Measurements from ENCODE around the gene NELL1.

Gene NELL1

DNA sequence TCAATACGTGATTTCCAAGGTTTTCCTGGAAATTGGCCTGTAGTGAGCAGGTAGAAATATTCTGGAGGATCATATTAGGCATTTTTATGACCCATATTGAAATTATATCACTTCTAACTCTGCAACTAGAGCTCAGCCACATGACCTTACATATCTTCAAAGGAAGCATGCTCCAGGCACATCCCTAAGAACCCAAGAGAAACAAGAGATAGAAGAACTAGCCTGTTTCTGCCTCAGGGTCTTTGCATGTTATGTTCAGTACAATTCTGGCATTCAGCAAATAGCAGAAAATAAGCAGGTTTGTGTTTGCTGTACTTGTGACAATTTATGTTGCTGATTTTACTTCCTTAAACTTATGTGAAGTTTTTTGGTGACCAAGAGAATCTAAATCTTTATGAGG is 859.8 kb downstream of the NELL1 start:
- no peak for DNase-seq

DNA sequence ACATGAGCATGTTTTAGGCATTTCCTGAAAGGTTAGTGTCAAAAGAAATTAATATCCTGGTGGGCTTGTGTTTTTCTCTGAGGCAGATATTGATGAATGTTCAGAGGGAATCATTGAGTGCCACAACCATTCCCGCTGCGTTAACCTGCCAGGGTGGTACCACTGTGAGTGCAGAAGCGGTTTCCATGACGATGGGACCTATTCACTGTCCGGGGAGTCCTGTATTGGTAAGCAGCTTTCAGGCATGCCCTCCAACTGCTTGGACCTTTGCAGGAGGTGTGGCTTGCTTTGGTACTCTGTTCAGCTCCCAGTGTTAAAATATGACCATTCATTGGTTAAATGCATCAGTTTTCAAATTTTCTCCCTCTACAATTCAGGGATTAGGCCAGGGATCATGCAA is 864.9 kb downstream of the NELL1 start:
- no peak for DNase-seq

DNA sequence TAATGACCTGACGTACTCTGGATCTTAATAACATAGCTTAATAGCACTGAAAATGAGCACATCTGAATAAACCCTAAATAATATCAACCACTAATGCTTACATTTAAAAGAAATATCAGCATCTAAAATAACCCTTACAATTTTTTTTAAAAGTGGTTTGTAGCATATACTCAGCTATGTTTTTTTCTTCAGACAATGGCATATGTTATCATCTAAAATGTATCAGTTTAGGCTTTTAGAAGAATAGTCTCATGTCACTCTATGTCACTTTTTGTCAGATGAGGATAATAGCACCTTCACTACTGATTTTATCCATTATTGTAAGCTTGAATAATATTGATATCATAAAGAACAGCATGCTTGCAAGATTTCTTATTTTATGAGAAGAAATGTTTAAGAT is 868.6 kb downstream of the NELL1 start:
- no peak for DNase-seq

DNA sequence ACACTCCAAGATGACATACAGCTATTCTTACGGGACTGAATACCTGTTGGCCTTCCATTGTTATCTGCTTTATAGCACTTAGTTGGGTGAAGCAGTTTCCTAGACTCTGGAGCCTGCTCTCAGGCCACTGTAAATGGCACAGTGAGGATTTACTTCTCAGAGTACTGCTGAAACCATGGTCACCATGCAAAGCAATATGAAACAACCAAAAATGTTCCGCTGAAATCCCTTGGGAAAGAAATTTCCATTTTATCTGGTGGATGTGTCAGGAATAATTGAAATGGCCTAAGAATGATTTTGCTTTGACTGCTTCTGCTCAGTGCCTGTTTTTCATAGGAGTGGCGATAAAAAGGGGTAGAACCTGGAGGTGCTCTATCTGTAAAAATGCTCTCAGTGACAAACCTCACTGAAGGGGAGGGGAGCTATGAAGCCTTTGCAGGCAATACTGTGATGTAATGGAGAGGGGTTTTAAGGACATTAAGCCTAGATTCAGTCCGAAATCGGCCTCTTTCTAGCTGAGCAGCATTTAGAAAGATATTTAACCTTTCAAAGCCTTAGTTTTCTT is 871.9 kb downstream of the NELL1 start:
- no peak for DNase-seq

DNA sequence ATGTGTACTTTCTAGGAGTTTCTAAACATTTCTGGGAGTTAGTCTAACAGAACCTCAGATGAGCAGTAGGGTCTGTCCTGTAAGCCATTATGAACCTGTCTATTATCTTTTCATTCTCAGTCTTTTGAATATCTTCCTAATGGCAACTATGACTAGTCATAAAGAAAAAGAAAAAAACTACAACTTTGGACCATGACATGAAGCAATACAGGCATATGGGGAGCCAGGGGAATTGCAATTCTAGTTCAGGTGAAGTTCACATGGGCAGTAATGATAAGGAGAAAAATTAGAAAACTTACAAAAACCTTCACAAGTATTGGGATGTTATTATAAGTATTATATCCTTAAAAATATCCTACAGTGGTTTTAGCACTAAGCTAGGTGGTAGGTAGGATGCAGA is 874.5 kb downstream of the NELL1 start:
- no peak for DNase-seq

DNA sequence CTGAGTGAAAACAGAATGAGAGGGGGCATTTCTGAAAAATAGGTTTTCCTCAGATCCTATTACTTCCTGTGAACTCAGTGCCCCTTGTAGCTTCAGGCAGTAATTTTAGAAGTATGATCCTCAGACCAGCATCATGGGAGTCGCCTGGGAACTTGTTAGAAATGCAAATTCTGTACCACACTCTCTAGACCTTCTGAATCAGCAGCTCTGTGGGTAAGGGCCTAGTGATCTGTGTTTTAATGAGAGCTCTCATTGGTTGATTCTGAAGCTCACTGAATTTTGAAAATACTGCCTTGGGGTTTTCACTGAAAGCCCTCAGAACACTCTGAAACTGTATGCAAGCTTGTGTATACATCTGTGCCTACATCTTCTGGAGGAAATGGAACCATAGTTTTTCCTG is 876.3 kb downstream of the NELL1 start:
- no peak for DNase-seq

DNA sequence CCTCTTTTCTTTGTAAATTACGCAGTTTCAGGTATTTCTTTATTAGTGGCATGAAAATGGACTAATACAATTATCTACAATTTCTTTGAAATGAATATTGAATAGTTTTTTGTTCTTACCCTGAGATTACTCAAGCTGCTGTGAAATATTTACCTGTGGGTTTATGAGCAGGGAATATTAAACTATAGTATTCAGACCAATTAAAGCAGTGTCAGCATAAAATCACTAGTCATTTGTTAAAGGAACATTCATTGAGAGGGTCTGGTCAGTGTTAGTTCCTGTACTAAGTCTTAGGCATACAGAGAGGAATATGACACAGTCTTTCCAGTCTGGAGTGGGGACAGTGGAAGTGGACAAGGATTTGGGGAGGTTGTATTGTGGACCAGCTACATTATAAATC is 877.3 kb downstream of the NELL1 start:
- DNase-seq, result no peak

DNA sequence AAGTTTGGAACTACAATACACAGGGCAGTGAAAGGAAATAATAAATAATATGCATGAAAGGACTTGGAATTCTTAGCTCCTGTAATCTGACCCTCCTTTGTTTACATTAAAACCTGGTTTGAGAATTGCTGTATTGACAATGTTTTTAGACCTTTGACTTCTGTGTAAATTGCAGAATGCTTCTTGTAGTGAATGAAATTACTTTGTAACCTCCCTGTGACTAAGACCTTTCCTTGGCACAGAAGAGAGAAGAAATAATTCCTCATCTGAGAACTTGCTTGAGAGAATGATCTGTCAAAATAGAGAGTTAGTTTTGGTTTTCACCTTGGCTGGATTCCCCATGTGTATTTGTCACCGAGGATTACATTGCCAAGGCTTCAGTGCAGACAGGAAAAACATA is 883.5 kb downstream of the NELL1 start:
- no peak for DNase-seq

DNA sequence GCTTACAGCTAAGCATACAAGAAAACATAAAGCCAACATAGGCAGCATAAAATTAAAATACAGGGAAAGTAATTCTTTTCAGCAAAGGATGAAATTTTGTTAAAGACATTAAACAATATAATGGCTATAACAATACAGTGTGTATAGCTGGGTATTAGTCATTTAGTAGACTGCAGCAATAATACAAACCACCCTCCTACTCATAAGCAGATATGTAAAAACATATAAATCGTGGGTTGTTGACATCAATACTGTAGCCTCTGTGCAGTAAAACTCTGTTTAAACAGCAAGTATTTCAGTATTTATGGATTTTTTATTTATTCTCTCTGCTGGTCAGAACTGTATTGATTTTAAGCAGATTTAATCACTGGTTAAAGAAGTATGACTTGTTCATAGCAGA is 884.4 kb downstream of the NELL1 start:
- no peak for DNase-seq

DNA sequence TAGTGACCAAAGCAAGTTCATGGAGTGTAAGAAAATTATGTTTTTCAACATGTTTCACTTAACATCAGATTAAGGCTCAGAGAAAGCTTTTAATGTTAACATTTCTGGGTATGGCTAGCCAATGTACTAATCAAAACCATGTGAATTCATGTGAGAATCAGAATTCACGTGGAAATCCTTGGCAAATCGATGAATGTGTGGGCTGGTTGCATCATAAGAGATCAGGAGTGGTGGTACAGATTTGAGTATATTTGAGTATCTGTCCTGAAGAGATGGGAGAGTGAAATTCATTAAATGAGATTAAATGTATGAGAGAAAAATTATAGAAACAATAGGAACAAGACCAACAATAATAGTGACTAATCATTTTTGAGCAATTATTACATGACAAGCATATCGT is 884.9 kb downstream of the NELL1 start:
- DNase-seq, result no peak

DNA sequence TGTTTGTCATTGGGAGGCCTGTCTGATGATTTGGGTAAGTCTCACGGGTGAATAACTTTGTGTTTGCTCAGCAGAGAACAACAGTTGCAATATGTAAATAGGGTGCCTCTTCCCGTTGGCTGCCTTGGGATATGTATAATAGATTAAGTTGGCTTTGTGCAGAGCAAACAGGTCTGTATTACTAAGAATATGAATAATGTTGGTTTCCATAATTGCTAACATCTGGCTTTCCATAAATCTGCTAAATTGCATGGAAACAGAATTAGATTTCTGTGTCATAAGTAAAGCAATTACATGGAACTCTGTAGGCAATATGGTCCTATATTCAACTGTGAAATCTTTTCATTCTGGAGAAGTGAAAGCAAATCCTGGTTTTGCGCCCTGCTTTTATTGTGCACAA is 887.5 kb downstream of the NELL1 start:
- no peak for DNase-seq

DNA sequence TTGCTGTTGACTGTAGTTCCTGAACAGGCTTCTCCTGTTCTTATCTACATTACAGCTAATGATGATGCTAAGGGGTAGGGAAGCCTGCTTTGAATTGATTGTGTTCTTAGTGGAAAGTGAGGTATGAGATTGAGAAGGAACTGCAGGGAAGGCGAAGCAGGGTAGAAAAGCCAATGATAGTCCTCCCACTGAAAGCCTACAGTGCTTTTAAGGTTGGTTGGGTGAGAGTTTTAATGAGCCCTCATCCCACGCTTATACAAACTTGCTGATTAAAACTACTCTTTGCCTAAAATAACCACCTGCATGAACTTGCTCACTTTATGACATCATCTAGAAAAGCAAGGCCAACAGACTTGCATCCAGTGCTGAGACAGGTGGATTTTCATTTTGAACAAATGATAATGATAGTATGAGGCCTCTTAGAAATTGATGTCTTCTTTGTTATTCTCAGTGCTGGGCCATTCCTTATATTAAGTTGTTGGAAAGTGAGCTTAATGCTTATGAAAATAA is 891.1 kb downstream of the NELL1 start:
- no peak for DNase-seq

DNA sequence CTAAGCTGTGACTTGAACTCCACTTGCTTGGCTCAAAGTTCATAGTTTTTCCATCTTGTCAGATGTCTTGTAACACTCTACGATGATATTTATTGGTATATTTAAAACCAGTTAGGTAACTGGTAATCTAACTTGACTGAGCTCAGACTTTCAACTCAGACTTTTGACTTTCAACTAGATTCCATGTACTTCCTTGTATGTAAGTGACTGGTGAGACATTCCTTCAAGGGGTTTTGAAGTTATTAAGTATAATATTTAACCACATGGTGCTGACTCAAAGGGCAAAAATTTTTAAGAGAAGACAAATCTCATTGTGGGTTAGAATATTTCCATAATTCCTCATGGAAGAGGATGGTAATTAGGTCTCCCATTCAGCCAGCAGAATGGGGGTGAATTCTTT is 892.2 kb downstream of the NELL1 start:
- DNase-seq, result no peak

DNA sequence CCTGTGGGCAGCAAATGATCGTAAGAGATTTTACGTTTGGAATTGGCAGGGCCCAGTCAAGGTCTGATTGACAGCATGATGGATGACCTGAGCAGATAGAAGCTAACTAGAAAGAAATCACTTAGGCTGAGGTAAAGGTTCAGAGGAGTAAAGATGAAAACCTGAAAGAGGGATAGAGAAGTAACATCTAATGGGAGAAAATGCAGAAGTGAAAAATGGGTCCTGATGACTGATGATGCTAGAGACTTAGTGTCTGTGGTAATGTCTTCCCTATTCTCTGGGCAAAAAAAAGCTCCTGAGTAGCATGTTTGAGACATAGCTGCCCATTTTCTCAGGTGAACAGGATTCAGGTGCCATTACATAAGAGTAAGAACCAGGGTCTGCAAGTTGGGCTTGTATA is 894.7 kb downstream of the NELL1 start:
- no peak for DNase-seq

DNA sequence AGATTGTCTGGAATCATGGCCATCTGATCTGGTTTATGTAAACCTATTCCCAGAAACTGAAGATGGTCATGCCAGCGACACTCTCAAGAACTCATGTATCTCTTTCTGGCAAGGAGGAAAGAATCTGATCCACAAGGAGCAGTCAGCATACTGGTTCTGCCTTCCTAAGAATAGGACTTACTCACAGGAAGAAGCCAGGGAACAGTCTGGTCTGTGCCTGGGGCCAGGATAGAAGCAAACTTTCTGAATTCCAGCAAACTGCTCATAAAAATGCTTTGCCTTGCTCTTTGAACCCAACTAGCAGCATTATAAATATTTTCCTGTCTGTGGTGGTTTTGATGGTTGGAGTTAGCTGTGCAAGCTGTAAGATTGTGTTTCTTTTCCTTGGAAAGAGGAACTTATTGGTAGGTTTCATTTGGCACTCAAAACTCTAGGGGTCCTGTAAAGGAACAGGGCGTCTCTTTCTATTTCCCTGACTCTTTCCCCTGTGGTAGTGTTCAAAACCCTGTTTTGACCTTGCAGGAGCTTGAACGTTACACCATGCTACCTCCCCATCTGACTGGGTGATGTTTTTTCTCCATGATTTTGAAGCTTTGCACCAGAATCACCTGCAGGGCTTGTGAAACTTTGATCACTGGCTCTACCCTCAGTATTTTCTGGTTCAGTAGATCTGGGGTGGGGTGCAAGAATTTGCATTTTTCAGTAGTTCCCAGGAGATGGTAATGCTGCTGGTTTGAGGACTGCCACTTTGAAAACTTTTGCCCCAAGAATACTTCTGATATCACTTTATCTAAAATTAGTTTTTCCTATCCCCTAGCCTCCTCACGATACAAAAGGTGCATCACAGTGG is 895.7 kb downstream of the NELL1 start:
- no peak for DNase-seq

DNA sequence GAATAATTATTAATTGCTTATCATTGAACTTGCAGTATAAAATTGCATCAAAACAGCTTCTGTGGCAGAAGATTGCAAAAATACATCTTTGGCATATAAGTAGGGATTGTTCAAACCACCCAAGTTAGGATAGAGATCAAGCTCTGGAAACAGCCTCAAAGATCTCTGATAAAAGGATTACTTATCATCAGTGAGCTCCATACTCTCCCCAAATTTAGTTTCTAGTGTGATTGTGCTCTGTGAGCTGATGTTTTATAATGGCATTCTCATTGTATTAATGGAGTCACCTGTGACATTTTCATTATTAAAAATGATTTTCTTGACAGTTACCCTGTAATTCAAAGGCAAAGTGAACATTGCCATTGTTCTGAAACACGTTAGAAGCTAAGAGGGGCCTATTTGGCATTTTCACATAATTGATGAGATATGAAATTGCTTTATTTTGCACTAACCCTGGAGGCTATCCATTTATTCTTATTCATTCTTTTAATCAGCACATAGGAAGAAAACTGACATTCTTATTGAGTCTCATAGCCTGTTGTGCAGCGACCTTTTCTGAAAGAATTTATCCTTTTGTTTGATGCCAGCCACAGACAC is 897.2 kb downstream of the NELL1 start:
- no peak for DNase-seq

DNA sequence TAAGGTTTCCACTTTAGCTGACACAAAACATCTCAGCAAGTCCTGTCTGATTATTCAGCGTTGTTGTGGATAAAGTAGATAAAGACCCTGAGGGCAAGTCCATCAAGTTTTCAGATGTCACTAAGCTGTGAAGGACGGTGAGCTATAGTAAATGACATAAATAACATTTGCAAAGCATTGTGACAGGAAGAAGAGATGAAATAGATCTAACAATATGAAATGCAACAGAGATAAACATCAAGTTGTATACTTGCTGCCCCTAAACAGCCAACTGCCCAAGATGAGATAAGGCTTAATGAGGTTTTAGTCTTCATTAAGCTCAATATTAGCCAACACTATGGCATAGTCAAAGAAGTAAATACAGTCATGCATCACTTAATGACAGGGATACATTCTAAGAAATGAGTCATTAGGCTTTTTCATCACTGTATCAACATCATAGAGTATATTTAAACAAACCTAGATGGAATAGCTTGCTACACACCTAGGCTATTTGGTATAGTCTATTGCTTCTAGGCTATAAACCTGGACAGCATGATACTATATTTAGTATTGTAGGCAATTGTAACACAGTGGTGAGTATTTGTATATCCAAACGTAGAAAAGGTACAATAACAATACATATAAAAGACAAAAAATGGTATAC is 898.4 kb downstream of the NELL1 start:
- no peak for DNase-seq

DNA sequence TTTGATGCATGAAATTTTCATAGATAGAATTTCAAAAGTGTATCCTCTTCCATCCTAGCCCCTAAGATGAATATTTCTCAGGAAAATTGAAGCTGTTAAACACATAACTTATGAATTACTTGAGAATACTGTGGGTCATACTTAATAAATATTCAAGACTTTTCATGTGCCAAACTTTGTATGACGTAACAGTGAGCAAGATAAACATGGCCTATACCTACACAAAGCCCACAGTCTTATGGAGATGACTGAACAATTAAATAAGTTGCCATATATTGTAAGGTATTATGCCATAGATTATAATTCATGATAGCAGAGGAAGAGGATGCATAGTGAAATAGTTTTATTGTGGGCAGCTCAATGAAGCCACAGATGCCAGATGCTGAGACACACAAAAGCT is 902.8 kb downstream of the NELL1 start:
- DNase-seq, result no peak

DNA sequence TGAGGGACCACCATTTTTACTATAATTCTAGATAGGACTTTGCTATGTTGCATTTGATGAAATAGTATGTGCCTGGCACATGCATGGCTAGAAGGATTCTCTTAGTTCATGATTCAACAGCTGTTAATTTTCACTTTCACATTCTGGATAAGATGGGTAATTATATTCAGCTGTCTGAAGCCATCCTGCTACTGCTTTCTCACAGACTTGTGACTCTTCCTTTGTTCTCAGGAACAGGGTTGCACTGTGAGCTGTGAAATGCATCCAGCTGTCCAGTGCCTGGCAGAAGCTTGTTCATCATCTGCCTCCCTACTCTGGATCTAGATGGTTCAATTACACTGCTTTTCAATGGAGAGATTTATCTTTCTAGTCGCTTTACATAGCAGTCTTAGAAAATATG is 913.4 kb downstream of the NELL1 start:
- no peak for DNase-seq

DNA sequence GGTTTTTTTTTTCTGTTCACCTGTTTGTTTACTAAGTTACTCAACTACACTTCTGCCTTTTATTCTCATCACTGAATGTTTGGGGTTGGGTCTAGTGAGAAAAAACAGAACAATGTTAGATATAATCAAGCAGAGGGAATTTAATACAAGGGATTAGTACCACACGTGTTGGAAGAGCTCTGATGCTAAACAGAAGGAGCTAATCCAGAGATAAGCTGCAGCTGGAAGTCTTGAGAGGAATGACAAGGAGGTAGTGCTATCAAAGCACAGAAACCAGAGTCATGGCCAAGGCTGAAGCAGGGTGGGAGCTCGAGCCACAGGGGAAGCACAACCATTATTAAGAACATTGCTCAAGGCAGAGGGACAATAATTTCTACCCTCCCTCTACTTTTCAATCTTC is 919.4 kb downstream of the NELL1 start:
- no peak for DNase-seq

DNA sequence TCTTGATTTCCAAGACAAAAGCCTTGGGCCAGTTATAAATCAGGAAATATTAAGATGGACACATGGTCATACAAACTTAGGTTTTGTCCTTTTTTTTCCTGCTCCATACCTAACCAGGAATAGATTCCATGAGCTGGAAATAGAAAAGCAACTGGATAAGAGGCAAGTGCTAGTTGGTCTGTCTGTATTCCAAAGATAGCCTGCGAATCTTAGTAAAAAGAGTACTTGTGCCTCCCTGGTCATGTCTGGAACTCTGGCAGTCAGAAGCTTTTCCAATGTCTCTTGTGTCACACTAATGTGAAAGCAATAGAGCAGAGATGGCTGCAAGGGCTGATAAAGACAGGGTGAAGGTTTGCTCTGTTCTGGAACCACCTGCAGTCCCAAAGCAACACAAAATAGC is 933.3 kb downstream of the NELL1 start:
- DNase-seq, result no peak

DNA sequence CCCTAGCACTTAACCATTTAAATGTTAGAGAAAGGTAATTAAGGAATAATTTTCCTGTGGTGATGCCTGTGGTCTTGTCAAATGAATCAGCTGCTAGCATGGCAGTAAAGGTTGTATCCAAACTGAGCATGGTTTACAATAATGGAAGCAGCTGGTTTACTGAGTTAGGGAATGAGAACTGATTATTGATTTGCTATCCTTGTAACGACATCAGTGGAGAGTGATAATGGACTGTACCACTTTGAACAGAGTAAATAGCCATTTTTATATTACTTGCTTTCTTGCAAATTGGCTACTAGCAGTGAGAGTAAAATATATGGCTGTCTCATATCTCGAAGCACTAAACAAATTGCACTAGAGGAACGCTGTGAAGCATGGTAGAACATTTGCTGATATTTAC is 934.5 kb downstream of the NELL1 start:
- no peak for DNase-seq

DNA sequence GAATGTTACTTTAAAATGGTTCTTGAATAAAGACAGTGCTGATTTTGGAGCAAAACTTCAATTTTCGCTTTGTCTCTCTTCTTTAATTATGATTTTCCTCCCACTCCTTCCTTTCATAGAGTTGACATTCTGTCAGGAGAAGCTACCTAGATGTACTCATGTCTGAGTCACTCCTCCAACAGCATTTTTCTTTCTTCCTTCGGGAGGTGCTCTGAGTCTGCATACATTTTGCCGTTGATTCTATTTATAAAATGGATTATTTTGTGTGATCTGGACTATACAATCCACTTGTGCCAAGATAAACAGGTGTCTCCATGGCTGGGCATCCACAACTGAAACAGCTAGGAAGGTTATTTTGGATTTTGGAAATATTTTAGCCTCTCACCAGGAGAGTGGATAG is 935.2 kb downstream of the NELL1 start:
- no peak for DNase-seq

DNA sequence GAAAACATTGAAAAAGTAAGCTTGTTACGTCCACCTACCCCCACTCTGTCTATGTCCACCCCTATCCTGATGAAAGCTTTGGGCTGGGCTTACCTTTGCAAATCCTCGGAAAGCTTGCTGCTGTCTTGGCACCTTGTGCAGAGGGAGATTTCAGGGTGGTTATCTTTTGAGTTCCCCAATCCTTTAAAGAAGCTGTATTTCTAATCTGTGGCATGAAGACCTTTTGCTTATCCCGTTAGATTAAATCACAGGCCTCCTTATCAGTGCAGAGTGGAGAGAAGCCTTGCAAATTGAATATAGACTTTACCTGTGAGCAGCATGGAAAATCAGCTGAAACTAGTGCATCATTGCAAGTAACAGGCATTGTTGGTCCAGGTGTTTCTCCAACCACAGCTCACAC is 942.9 kb downstream of the NELL1 start:
- DNase-seq, result no peak

All from activated naive CD4-positive, alpha-beta T cell (primary cell).